Ectodermal cell (in vitro differentiated cells): ENCODE measurements around the gene CCDC85C.
A peak's percentile ranks its signal among the peaks of the same experiment; 100 is the strongest.

Experiments
- H3K27ac ChIP-seq: 2 replicates; pipeline ENCODE4 v1.7.0; 2013; ENCODE audit warnings: mild to moderate bottlenecking, low read depth, low read length; ENCODE audit not compliant: insufficient read depth, poor library complexity, severe bottlenecking
- H3K27me3 ChIP-seq: 2 replicates; pipeline ENCODE4 v1.7.0; 2013; ENCODE audit warnings: mild to moderate bottlenecking, low read length; ENCODE audit not compliant: insufficient read depth, control insufficient read depth, poor library complexity, severe bottlenecking
- H3K36me3 ChIP-seq: one replicate; pipeline ENCODE4 v1.7.0; 2013; ENCODE audit warnings: low read length; ENCODE audit not compliant: control insufficient read depth, insufficient read depth
- H3K4me1 ChIP-seq: one replicate; pipeline ENCODE4 v1.7.0; 2013; ENCODE audit warnings: low read length; ENCODE audit not compliant: control insufficient read depth, insufficient read depth
- H3K4me3 ChIP-seq: 2 replicates; pipeline ENCODE4 v1.7.0; 2013; ENCODE audit warnings: low read depth, low read length, control low read depth; ENCODE audit not compliant: insufficient read depth
- H3K9me3 ChIP-seq: 2 replicates; pipeline ENCODE4 v1.7.0; 2013; ENCODE audit warnings: mild to moderate bottlenecking, low read length, moderate library complexity; ENCODE audit not compliant: control insufficient read depth
- WGBS, 2 experiments: methylation state at CpG; one replicate each; pipeline ENCODE4 v1.1.7; 2013; ENCODE audit warnings: missing lambda C conversion rate in 2 of 2; 5-methylcytosine and 5-hydroxymethylcytosine counted together

Gene CCDC85C

GRCh38 chr14:99481745-99482099 is 122.3 kb downstream of the CCDC85C start:
- no peaks in the 10 kb centered on the region for H3K36me3 ChIP-seq
- H3K4me1 ChIP-seq: peaks cover 14% of the 10 kb centered on the region
- H3K9me3 ChIP-seq: no peaks in the 10 kb centered on the region
- no peaks in the 10 kb centered on the region for H3K27me3 ChIP-seq
- WGBS, 2 experiments: 1% methylated on average over 17 of the region's 17 CpGs
- peak overlapping the region; percentile 94 for H3K27ac ChIP-seq
- H3K4me3 ChIP-seq: peak overlapping the region; percentile 96

- no peaks in the 10 kb centered on the region for H3K36me3 ChIP-seq
- H3K27me3 ChIP-seq: no peaks in the 10 kb centered on the region
- no peaks in the 10 kb centered on the region for H3K9me3 ChIP-seq
- peak within 1 kb of the TSS; percentile 96 for H3K4me3 ChIP-seq
- 0% methylated on average over 82 of the region's 82 CpGs for WGBS, 2 experiments
- peaks cover 14% of the 10 kb centered on the region for H3K4me1 ChIP-seq
- H3K27ac ChIP-seq: peak within 1 kb of the TSS; percentile 94
Observed at GRCh38 chr14:99480917-99481744, 122.9 kb downstream of the CCDC85C start, which contains the start of gene CCNK. Gene CCNK (plus strand): TSS chr14:99481409. CDS start chr14:99492678, 11,269 bp downstream.

- Histone ChIP-seq H3K9me3 (no peaks in the 10 kb centered on the region), H3K27me3 (no peaks in the 10 kb centered on the region), H3K36me3 (no peaks in the 10 kb centered on the region), H3K4me1 (peaks cover 14% of the 10 kb centered on the region), H3K4me3 (peak within 1 kb of the TSS; percentile 96), H3K27ac (peak within 1 kb of the TSS; percentile 94)
- 0 to 1% methylated on average over 122 of the region's 122 CpGs for WGBS, 2 experiments
Observed at GRCh38 chr14:99479906-99480869, 123.8 kb downstream of the CCDC85C start, which contains the start of gene SETD3. Gene SETD3 (minus strand): TSS chr14:99480859. CDS start chr14:99465805, 15,054 bp downstream.

- H3K36me3 ChIP-seq: no peaks in the 10 kb centered on the region
- no peaks in the 10 kb centered on the region for H3K9me3 ChIP-seq
- H3K4me1 ChIP-seq: peaks cover 14% of the 10 kb centered on the region
- H3K4me3 ChIP-seq: peak overlapping the region; percentile 96
- WGBS, 2 experiments: 44 to 45% methylated on average over 17 to 18 of the region's 18 CpGs
- no peaks in the 10 kb centered on the region for H3K27me3 ChIP-seq
- no peak overlapping the region for H3K27ac ChIP-seq
Observed at GRCh38 chr14:99479160-99479905, 124.7 kb downstream of the CCDC85C start.

- Histone ChIP-seq H3K9me3 (no peaks in the 10 kb centered on the region), H3K4me3 (no peak overlapping the region), H3K27me3 (no peaks in the 10 kb centered on the region), H3K4me1 (peaks cover 14% of the 10 kb centered on the region), H3K27ac (no peak overlapping the region), H3K36me3 (no peaks in the 10 kb centered on the region)
- 89 to 93% methylated on average over 3 to 4 of the region's 4 CpGs for WGBS, 2 experiments
Observed at GRCh38 chr14:99478128-99478527, 125.9 kb downstream of the CCDC85C start.

GRCh38 chr14:99476864-99477263 is 127.1 kb downstream of the CCDC85C start:
- Histone ChIP-seq H3K36me3 (no peaks in the 10 kb centered on the region), H3K27me3 (no peaks in the 10 kb centered on the region), H3K4me3 (no peak overlapping the region), H3K9me3 (no peaks in the 10 kb centered on the region), H3K4me1 (peaks cover 9% of the 10 kb centered on the region), H3K27ac (no peak overlapping the region)
- 100% methylated on average over 1 of the region's 1 CpG for WGBS, 2 experiments

GRCh38 chr14:99475660-99476059 is 128.3 kb downstream of the CCDC85C start:
- H3K27me3 ChIP-seq: no peaks in the 10 kb centered on the region
- no peaks in the 10 kb centered on the region for H3K9me3 ChIP-seq
- 81 to 92% methylated on average over 2 of the region's 2 CpGs for WGBS, 2 experiments
- no peak overlapping the region for H3K4me3 ChIP-seq
- H3K36me3 ChIP-seq: no peaks in the 10 kb centered on the region
- peaks cover 9% of the 10 kb centered on the region for H3K4me1 ChIP-seq
- no peak overlapping the region for H3K27ac ChIP-seq

GRCh38 chr14:99475179-99475578 is 128.8 kb downstream of the CCDC85C start:
- no peak overlapping the region for H3K4me3 ChIP-seq
- H3K27me3 ChIP-seq: no peaks in the 10 kb centered on the region
- no peak overlapping the region for H3K27ac ChIP-seq
- no peaks in the 10 kb centered on the region for H3K36me3 ChIP-seq
- WGBS, 2 experiments: 84 to 87% methylated on average over 9 of the region's 9 CpGs
- H3K4me1 ChIP-seq: peaks cover 9% of the 10 kb centered on the region
- H3K9me3 ChIP-seq: no peaks in the 10 kb centered on the region

- Histone ChIP-seq H3K4me1 (no peaks in the 10 kb centered on the region), H3K36me3 (no peaks in the 10 kb centered on the region), H3K4me3 (no peak overlapping the region), H3K9me3 (no peaks in the 10 kb centered on the region), H3K27ac (no peak overlapping the region), H3K27me3 (no peaks in the 10 kb centered on the region)
- WGBS, 2 experiments: 89 to 94% methylated on average over 3 of the region's 3 CpGs
Observed at GRCh38 chr14:99473458-99473857, 130.5 kb downstream of the CCDC85C start.
